Neural cell (in vitro differentiated cells): ENCODE results near the gene SAMD3. TPM values are rescaled to one million over a fixed set of nuclear protein-coding genes. Genes with fewer than 3 reads are reported as not detected.

Experiments used
- H2AFZ ChIP-seq: fragments of 200-600, 300-800 bp; sonication (generic), shearing (Covaris generic); 2 replicates; pipeline ENCODE4 v1.6.0; 2014; ENCODE audit warnings: low read depth, mild to moderate bottlenecking, antibody characterized with exemption, low read length, moderate library complexity
- H3F3A ChIP-seq: fragments of 200-600 bp; shearing (Covaris generic); 2 replicates; pipeline ENCODE4 v1.6.1; 2016; ENCODE audit warnings: mild to moderate bottlenecking, moderate library complexity, mixed read lengths, antibody characterized with exemption, low read length; ENCODE audit not compliant: insufficient read depth, poor library complexity, severe bottlenecking
- H3K27ac ChIP-seq: fragments of 200-600, 300-800 bp; sonication (generic), shearing (Covaris generic); 2 replicates; pipeline ENCODE4 v1.5.1; 2014; ENCODE audit warnings: mild to moderate bottlenecking, low read length, moderate library complexity
- H3K27me3 ChIP-seq: fragments of 300-800, 200-600 bp; sonication (generic), shearing (Covaris generic); 2 replicates; pipeline ENCODE4 v1.6.0; 2014; ENCODE audit warnings: mild to moderate bottlenecking, low read depth, low read length, moderate library complexity; ENCODE audit not compliant: insufficient read depth
- H3K36me3 ChIP-seq: fragments of 300-800, 200-600 bp; sonication (generic), shearing (Covaris generic); 2 replicates; pipeline ENCODE4 v1.5.1; 2014; ENCODE audit warnings: mild to moderate bottlenecking, antibody characterized with exemption, low read length, moderate library complexity; ENCODE audit not compliant: insufficient read depth
- H3K4me2 ChIP-seq: fragments of 300-800, 200-600 bp; sonication (generic), shearing (Covaris generic); 2 replicates; pipeline ENCODE4 v1.6.0; 2014; ENCODE audit warnings: mild to moderate bottlenecking, low read length
- H3K4me3 ChIP-seq: fragments of 300-800, 200-600 bp; sonication (generic), shearing (Covaris generic); 2 replicates; pipeline ENCODE4 v1.5.1; 2014; ENCODE audit warnings: mild to moderate bottlenecking, low read length, moderate library complexity
- H3K79me2 ChIP-seq: fragments of 200-600 bp; shearing (Covaris generic); replicated peaks from 2 replicates; pipeline ENCODE4 v1.6.0; 2014; ENCODE audit warnings: mild to moderate bottlenecking, low read length, moderate library complexity; ENCODE audit not compliant: insufficient read depth
- H3K9ac ChIP-seq: fragments of 300-800, 200-600 bp; sonication (generic), shearing (Covaris generic); 2 replicates; pipeline ENCODE4 v1.6.1; 2016; ENCODE audit warnings: mild to moderate bottlenecking, low read length, mixed read lengths
- H3K9me2 ChIP-seq: fragments of 200-600 bp; shearing (Covaris generic); 2 replicates; pipeline ENCODE4 v1.6.1; 2016; ENCODE audit warnings: mild to moderate bottlenecking, low read length, mixed read lengths; ENCODE audit not compliant: insufficient read depth
- H3K9me3 ChIP-seq: fragments of 200-600, 300-800 bp; sonication (generic), shearing (Covaris generic); 2 replicates; pipeline ENCODE4 v1.6.1; 2016; ENCODE audit warnings: mild to moderate bottlenecking, mixed run types, low read length, moderate library complexity, mixed read lengths
- H4K20me1 ChIP-seq: fragments of 200-600 bp; shearing (Covaris generic); 2 replicates; pipeline ENCODE4 v1.6.1; 2016; ENCODE audit warnings: mild to moderate bottlenecking, mixed run types; ENCODE audit not compliant: insufficient read depth
- CTCF ChIP-seq: fragments of 450-650 bp; IDR thresholded peaks from 2 replicates; pipeline ENCODE4 v1.5.1; 2014; ENCODE audit warnings: antibody characterized with exemption, mild to moderate bottlenecking, moderate library complexity; ENCODE audit not compliant: poor library complexity, severe bottlenecking
- EP300 ChIP-seq: fragments of 450-650 bp; conservative IDR thresholded peaks from 2 replicates; pipeline ENCODE4 v1.6.1; 2014; ENCODE audit warnings: antibody characterized with exemption, mild to moderate bottlenecking, moderate library complexity; ENCODE audit not compliant: poor library complexity, severe bottlenecking
- EZH2 ChIP-seq: fragments of 200-600, 300-800 bp; shearing (Covaris generic), sonication (generic); IDR thresholded peaks from 2 replicates; pipeline ENCODE4 v1.6.1; 2014; ENCODE audit warnings: antibody characterized with exemption, low read length, borderline replicate concordance, mild to moderate bottlenecking; ENCODE audit not compliant: insufficient read depth, poor library complexity, severe bottlenecking
- MXI1 ChIP-seq: fragments of 450-650 bp; conservative IDR thresholded peaks from 2 replicates; pipeline ENCODE4 v1.6.1; 2014; ENCODE audit warnings: antibody characterized with exemption, mild to moderate bottlenecking; ENCODE audit not compliant: poor library complexity, severe bottlenecking
- POLR2AphosphoS5 ChIP-seq: IDR thresholded peaks from 2 replicates; pipeline ENCODE4 v1.6.1; 2012
- RAD21 ChIP-seq: fragments of 450-650 bp; conservative IDR thresholded peaks from 2 replicates; pipeline ENCODE4 v1.6.1; 2014; ENCODE audit warnings: antibody characterized with exemption, mild to moderate bottlenecking, moderate library complexity
- REST ChIP-seq: IDR thresholded peaks from 2 replicates; pipeline ENCODE4 v1.6.1; 2012; ENCODE audit warnings: borderline replicate concordance
- SMC3 ChIP-seq: fragments of 450-650 bp; conservative IDR thresholded peaks from 2 replicates; pipeline ENCODE4 v1.6.1; 2014; ENCODE audit warnings: antibody characterized with exemption, mild to moderate bottlenecking, moderate library complexity; ENCODE audit not compliant: poor library complexity
- TAF1 ChIP-seq: IDR thresholded peaks from 2 replicates; pipeline ENCODE4 v1.6.1; 2012; ENCODE audit warnings: low read depth
- polyA plus RNA-seq: library from polyadenylated mRNA; depleted of rRNA; stranded (reverse); fragments of >200 nt; gene quantifications from 2 replicates; pipeline ENCODE4 v1.2.3, GENCODE V29; 2014

SAMD3 gene
- polyA plus RNA-seq, 1 donor from 2014 or later = 17.1 TPM

GRCh38 chr6:130136798-130137197 is 86.0 kb downstream of the SAMD3 start:
- no peak overlapping the region for H3K27ac ChIP-seq
- H3K27me3 ChIP-seq = no peaks in the 10 kb centered on the region
- TF ChIP-seq MXI1 (no peak), EP300 (no peak), REST (no peak), SMC3 (no peak), TAF1 (no peak), CTCF (no peak), EZH2 (no peak), POLR2AphosphoS5 (no peak), RAD21 (no peak)
- H3K9me3 ChIP-seq = no peaks in the 10 kb centered on the region
- H3K4me3 ChIP-seq = no peak overlapping the region
- no peak overlapping the region for H2AFZ ChIP-seq
- H3F3A ChIP-seq = no peaks in the 10 kb centered on the region
- no peaks in the 10 kb centered on the region for H3K79me2 ChIP-seq
- no peak overlapping the region for H3K9ac ChIP-seq
- H4K20me1 ChIP-seq = no peaks in the 10 kb centered on the region
- no peak overlapping the region for H3K4me2 ChIP-seq
- H3K9me2 ChIP-seq = no peaks in the 10 kb centered on the region
- H3K36me3 ChIP-seq = no peaks in the 10 kb centered on the region

GRCh38 chr6:130134582-130134981 is 88.2 kb downstream of the SAMD3 start:
- no peak overlapping the region for H3K4me3 ChIP-seq
- no peaks in the 10 kb centered on the region for H3K27me3 ChIP-seq
- H3K4me2 ChIP-seq = no peak overlapping the region
- H3K9me3 ChIP-seq = no peaks in the 10 kb centered on the region
- no peak for TF ChIP-seq CTCF
- H4K20me1 ChIP-seq = no peaks in the 10 kb centered on the region
- H3K9ac ChIP-seq = no peak overlapping the region
- H2AFZ ChIP-seq = no peak overlapping the region
- no peaks in the 10 kb centered on the region for H3K9me2 ChIP-seq
- no peaks in the 10 kb centered on the region for H3K36me3 ChIP-seq
- no peaks in the 10 kb centered on the region for H3K79me2 ChIP-seq
- no peak overlapping the region for H3K27ac ChIP-seq
- H3F3A ChIP-seq = no peaks in the 10 kb centered on the region
